ENCODE results near the gene RPS3. TPM values are rescaled to one million over a fixed set of nuclear protein-coding genes. Genes with fewer than 3 reads are reported as not detected.

RPS3 gene
- total RNA-seq, 3 donors from 2014 or later = 1,703 to 2,122 (median 2,056) TPM

- peaks cover 4% of the 10 kb centered on the region for H3K9me3 ChIP-seq
- peak in 1 of 3 donors; percentile 50 for DNase-seq
- no peak within 1 kb of the TSS for H3K4me3 ChIP-seq
- peaks cover 18% of the 10 kb centered on the region for H3K4me1 ChIP-seq (ENCODE audit: low read depth)
- H3K36me3 ChIP-seq (ENCODE audit: low read depth) = no peaks in the 10 kb centered on the region
- intact Hi-C loops (cut with DNase I, micrococcal nuclease) = no loop called here
- TF ChIP-seq CTCF (IDR thresholded peaks at IDR 0.05) = no peak
- no peak for ATAC-seq
Observed at GRCh38 chr11:75432911-75433321, 33.6 kb downstream of the RPS3 start, which contains the start of gene KLHL35. Gene KLHL35 (minus strand): TSS chr11:75433203. CDS start chr11:75430629, 2,574 bp downstream.

- Histone ChIP-seq H3K9me3 (peaks cover 4% of the 10 kb centered on the region), H3K4me3 (no peak overlapping the region), H3K4me1 (ENCODE audit: low read depth) (peaks cover 18% of the 10 kb centered on the region), H3K36me3 (ENCODE audit: low read depth) (no peaks in the 10 kb centered on the region)
- intact Hi-C loops (cut with DNase I, micrococcal nuclease) = no loop called here
- no peak for ATAC-seq
- peak in 1 of 3 donors; percentile 38 for DNase-seq
- TF ChIP-seq CTCF (IDR thresholded peaks at IDR 0.05) = no peak
Observed at GRCh38 chr11:75433443-75433842, 34.1 kb downstream of the RPS3 start.

GRCh38 chr11:75434051-75434450 is 34.7 kb downstream of the RPS3 start:
- Histone ChIP-seq H3K36me3 (ENCODE audit: low read depth) (no peaks in the 10 kb centered on the region), H3K4me1 (ENCODE audit: low read depth) (peaks cover 18% of the 10 kb centered on the region), H3K4me3 (no peak overlapping the region), H3K9me3 (peaks cover 4% of the 10 kb centered on the region)
- intact Hi-C loops (cut with DNase I, micrococcal nuclease) = no loop called here
- TF ChIP-seq CTCF (IDR thresholded peaks at IDR 0.05) = no peak
- ATAC-seq (no peak), DNase-seq (peak in 1 of 3 donors; percentile 19)

- H3K9me3 ChIP-seq = no peaks in the 10 kb centered on the region
- peak in 1 of 3 donors; percentile 36 for DNase-seq
- no peaks in the 10 kb centered on the region for H3K36me3 ChIP-seq (ENCODE audit: low read depth)
- peaks cover 18% of the 10 kb centered on the region for H3K4me1 ChIP-seq (ENCODE audit: low read depth)
- intact Hi-C loops (cut with DNase I, micrococcal nuclease) = no loop called here
- ATAC-seq = no peak
- H3K4me3 ChIP-seq = no peak overlapping the region
- no peak for TF ChIP-seq CTCF (IDR thresholded peaks at IDR 0.05)
Observed at GRCh38 chr11:75434886-75435570, 35.7 kb downstream of the RPS3 start.

GRCh38 chr11:75435571-75435925 is 36.2 kb downstream of the RPS3 start:
- H3K4me3 ChIP-seq = no peak overlapping the region
- no peaks in the 10 kb centered on the region for H3K36me3 ChIP-seq (ENCODE audit: low read depth)
- no peaks in the 10 kb centered on the region for H3K9me3 ChIP-seq
- no peak for TF ChIP-seq CTCF (IDR thresholded peaks at IDR 0.05)
- peaks cover 18% of the 10 kb centered on the region for H3K4me1 ChIP-seq (ENCODE audit: low read depth)
- ATAC-seq (no peak), DNase-seq (peak in 1 of 3 donors; percentile 17)
- intact Hi-C loops (cut with DNase I, micrococcal nuclease) = no loop called here
